Neural progenitor cell (in vitro differentiated cells): ENCODE results near the gene RETSAT. TPM values are rescaled to one million over a fixed set of nuclear protein-coding genes. Genes with fewer than 3 reads are reported as not detected.

Experiments used
- DNase-seq: peaks from one replicate; pipeline ENCODE4 v3.0.0-alpha.2; 2016; ENCODE audit warnings: low spot score
- H2AFZ ChIP-seq: fragments of 200-600 bp; sonication (generic); replicated peaks from 2 replicates; pipeline ENCODE4 v1.6.1; 2016; ENCODE audit warnings: antibody characterized with exemption
- H3F3A ChIP-seq: fragments of 200-600 bp; sonication (generic); 2 replicates; pipeline ENCODE4 v1.6.1; 2016; ENCODE audit warnings: antibody characterized with exemption, low read depth
- H3K27ac ChIP-seq: fragments of 200-600 bp; sonication (generic); 2 replicates; pipeline ENCODE4 v1.5.1; 2016; ENCODE audit warnings: mild to moderate bottlenecking
- H3K27me3 ChIP-seq: fragments of 200-600 bp; sonication (generic); 2 replicates; pipeline ENCODE4 v1.6.1; 2016; ENCODE audit warnings: mild to moderate bottlenecking, moderate library complexity
- H3K36me3 ChIP-seq: fragments of 200-600 bp; sonication (generic); 2 replicates; pipeline ENCODE4 v1.5.1; 2016
- H3K4me1 ChIP-seq: fragments of 200-600 bp; sonication (generic); 2 replicates; pipeline ENCODE4 v1.6.1; 2016; ENCODE audit warnings: mixed run types
- H3K4me2 ChIP-seq: fragments of 200-600 bp; sonication (generic); 2 replicates; pipeline ENCODE4 v1.6.1; 2016
- H3K4me3 ChIP-seq: fragments of 200-600 bp; sonication (generic); 2 replicates; pipeline ENCODE4 v1.5.1; 2016
- H3K79me2 ChIP-seq: fragments of 200-600 bp; sonication (generic); 2 replicates; pipeline ENCODE4 v1.6.1; 2016; ENCODE audit warnings: low read depth
- H3K9ac ChIP-seq: fragments of 200-600 bp; sonication (generic); 2 replicates; pipeline ENCODE4 v1.6.1; 2016
- H3K9me3 ChIP-seq: fragments of 200-600 bp; sonication (generic); 2 replicates; pipeline ENCODE4 v1.5.1; 2016; ENCODE audit warnings: low read depth
- H4K20me1 ChIP-seq: fragments of 200-600 bp; sonication (generic); 2 replicates; pipeline ENCODE4 v1.6.1; 2016; ENCODE audit warnings: low read depth
- H3K27ac Mint-ChIP-seq: 3 replicates; pipeline ENCODE4 v1.8.0; 2021; ENCODE audit warnings: mixed read lengths
- H3K27me3 Mint-ChIP-seq: 2 replicates; pipeline ENCODE4 v1.8.0; 2022; ENCODE audit warnings: low read depth, mild to moderate bottlenecking, inconsistent platforms, moderate library complexity, mixed read lengths; ENCODE audit not compliant: insufficient read depth
- H3K36me3 Mint-ChIP-seq: 3 replicates; pipeline ENCODE4 v1.8.0; 2021; ENCODE audit warnings: mixed read lengths
- H3K4me1 Mint-ChIP-seq: 3 replicates; pipeline ENCODE4 v1.8.0; 2021; ENCODE audit warnings: mixed read lengths
- H3K4me3 Mint-ChIP-seq: 3 replicates; pipeline ENCODE4 v1.8.0; 2021; ENCODE audit warnings: mild to moderate bottlenecking, moderate library complexity, mixed read lengths
- H3K9me3 Mint-ChIP-seq: 3 replicates; pipeline ENCODE4 v1.8.0; 2020; ENCODE audit warnings: mixed read lengths
- EZH2 ChIP-seq: fragments of 200-600 bp; sonication (generic); IDR thresholded peaks from 2 replicates; pipeline ENCODE4 v1.6.1; 2017; ENCODE audit warnings: antibody characterized with exemption, mild to moderate bottlenecking, moderate library complexity
- EZH2phosphoT487 ChIP-seq: fragments of 200-600 bp; sonication (generic); IDR thresholded peaks from 2 replicates; pipeline ENCODE4 v1.6.1; 2017; ENCODE audit warnings: antibody characterized with exemption
- total RNA-seq: library from RNA; depleted of rRNA; stranded (reverse); fragments of >200 nt; gene quantifications from 2 replicates; pipeline ENCODE4 v1.2.3, GENCODE V29; 2015; ENCODE audit warnings: low replicate concordance
- TF ChIP-seq, protein P1 (sequence below): fragments of 200-600 bp; sonication (generic); IDR thresholded peaks from 2 replicates; pipeline ENCODE4 v1.5.1; 2017; ENCODE audit warnings: antibody characterized with exemption, mild to moderate bottlenecking

Gene RETSAT
- total RNA-seq, 1 donor from 2014 or later: 13.3 TPM

DNA sequence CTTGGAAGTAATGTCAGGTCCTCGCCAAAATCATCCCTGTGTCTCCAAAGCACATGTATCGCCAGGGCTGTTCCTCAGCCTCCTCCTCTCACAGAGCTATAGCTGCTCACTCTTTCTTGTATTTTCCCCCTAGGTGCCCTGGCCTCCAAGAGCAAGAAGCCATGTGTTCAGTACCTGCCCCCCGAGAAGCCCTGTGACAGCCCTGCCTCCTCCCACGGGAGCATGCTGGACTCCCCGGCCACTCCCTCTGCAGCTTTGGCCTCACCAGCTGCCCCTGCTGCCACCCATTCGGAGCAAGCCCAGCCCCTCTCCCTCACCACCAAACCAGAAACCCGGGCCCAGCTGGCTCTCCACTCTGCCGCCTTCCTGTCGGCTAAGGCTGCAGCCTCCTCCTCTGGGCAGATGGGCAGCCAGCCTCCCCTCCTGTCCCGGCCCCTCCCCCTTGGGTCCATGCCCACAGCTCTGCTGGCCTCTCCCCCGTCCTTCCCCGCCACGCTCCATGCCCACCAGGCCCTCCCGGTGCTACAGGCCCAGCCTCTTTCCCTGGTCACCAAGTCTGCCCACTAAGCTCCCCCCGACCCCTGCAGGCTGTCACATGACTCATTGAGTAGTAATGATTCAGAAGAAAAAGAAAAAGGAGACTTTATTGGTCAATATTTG, 45.3 kb downstream of the RETSAT start:
- no peak overlapping the region for H3K9ac ChIP-seq
- peaks cover 4% of the 10 kb centered on the region for H3K27me3 Mint-ChIP-seq
- H3K79me2 ChIP-seq: no peaks in the 10 kb centered on the region
- H3K4me1 ChIP-seq: no peaks in the 10 kb centered on the region
- no peak for DNase-seq
- H3K27ac ChIP-seq: peak overlapping the region; percentile 38
- H3K9me3 ChIP-seq: no peaks in the 10 kb centered on the region
- no peak overlapping the region for H3K4me3 Mint-ChIP-seq
- no peaks in the 10 kb centered on the region for H3K9me3 Mint-ChIP-seq
- H3K27me3 ChIP-seq: no peaks in the 10 kb centered on the region
- H2AFZ ChIP-seq: no peak overlapping the region
- no peak overlapping the region for H3K4me3 ChIP-seq
- H3K36me3 Mint-ChIP-seq: peaks cover 16% of the 10 kb centered on the region
- TF ChIP-seq EZH2: no peak
- TF ChIP-seq EZH2phosphoT487: no peak
- TF ChIP-seq, protein P1, sequence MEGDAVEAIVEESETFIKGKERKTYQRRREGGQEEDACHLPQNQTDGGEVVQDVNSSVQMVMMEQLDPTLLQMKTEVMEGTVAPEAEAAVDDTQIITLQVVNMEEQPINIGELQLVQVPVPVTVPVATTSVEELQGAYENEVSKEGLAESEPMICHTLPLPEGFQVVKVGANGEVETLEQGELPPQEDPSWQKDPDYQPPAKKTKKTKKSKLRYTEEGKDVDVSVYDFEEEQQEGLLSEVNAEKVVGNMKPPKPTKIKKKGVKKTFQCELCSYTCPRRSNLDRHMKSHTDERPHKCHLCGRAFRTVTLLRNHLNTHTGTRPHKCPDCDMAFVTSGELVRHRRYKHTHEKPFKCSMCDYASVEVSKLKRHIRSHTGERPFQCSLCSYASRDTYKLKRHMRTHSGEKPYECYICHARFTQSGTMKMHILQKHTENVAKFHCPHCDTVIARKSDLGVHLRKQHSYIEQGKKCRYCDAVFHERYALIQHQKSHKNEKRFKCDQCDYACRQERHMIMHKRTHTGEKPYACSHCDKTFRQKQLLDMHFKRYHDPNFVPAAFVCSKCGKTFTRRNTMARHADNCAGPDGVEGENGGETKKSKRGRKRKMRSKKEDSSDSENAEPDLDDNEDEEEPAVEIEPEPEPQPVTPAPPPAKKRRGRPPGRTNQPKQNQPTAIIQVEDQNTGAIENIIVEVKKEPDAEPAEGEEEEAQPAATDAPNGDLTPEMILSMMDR: no peak
- H3K36me3 ChIP-seq: no peaks in the 10 kb centered on the region
- no peaks in the 10 kb centered on the region for H3F3A ChIP-seq
- H3K4me2 ChIP-seq: no peak overlapping the region
- H3K27ac Mint-ChIP-seq: peak overlapping the region; percentile 76
- H3K4me1 Mint-ChIP-seq: peaks cover 4% of the 10 kb centered on the region
- no peaks in the 10 kb centered on the region for H4K20me1 ChIP-seq

DNA sequence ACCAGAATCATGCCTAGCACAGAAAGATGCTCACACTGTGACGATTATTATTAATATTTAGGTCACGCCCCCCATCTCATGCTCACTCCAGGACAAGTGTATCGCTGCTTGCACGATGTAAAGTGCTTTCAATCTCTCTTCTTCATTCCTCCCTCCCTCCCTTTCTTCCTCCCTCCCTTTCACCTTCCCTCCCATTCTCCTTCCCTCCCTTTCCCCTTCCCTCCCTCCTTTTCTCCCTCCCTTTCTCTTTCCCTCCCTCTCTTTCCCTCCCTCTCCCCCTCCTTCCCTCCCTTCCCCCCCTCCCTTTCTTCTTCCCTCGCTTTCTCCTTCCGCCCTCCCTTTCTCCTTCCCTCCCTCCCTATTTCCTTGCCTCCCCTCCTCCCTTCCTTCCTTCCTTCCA, 46.1 kb downstream of the RETSAT start:
- H3K27ac Mint-ChIP-seq: no peak overlapping the region
- Histone ChIP-seq H3K79me2 (no peaks in the 10 kb centered on the region), H3K9me3 (no peaks in the 10 kb centered on the region), H3K27ac (peak overlapping the region; percentile 13), H3K9ac (no peak overlapping the region), H3K4me3 (no peak overlapping the region), H3K4me2 (no peak overlapping the region), H2AFZ (no peak overlapping the region), H3K4me1 (no peaks in the 10 kb centered on the region), H4K20me1 (no peaks in the 10 kb centered on the region), H3K36me3 (no peaks in the 10 kb centered on the region), H3K27me3 (no peaks in the 10 kb centered on the region), H3F3A (no peaks in the 10 kb centered on the region)
- TF ChIP-seq, protein P1: no peak
- TF ChIP-seq EZH2: no peak
- no peak for TF ChIP-seq EZH2phosphoT487
- H3K9me3 Mint-ChIP-seq: no peaks in the 10 kb centered on the region
- H3K27me3 Mint-ChIP-seq: peaks cover 4% of the 10 kb centered on the region
- H3K4me1 Mint-ChIP-seq: peaks cover 2% of the 10 kb centered on the region
- DNase-seq: no peak
- H3K4me3 Mint-ChIP-seq: no peak overlapping the region
- peaks cover 19% of the 10 kb centered on the region for H3K36me3 Mint-ChIP-seq

DNA sequence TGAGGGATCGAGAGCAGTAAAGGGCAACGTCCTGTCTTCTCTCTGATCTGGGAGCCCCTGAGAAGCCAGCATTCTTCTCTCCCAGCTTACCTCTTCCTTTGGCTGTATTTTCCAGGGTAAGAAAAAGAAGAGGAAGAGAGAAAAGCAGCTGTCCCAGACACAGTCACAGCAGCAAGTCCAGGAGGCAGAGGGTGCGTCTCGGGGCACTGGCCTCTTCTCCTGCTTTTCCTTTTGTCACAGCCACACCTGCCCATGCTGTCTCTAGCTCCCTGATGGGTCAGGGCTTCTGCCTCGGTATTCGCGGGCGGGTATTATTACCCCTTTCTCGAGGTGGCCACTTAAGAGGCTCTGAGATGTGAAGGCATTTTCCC, 46.8 kb downstream of the RETSAT start:
- no peak for DNase-seq
- H3K4me1 ChIP-seq: no peaks in the 10 kb centered on the region
- Mint-ChIP-seq H3K27me3 (peaks cover 4% of the 10 kb centered on the region), H3K9me3 (no peaks in the 10 kb centered on the region), H3K27ac (no peak overlapping the region), H3K4me1 (peaks cover 2% of the 10 kb centered on the region), H3K4me3 (no peak overlapping the region), H3K36me3 (peaks cover 20% of the 10 kb centered on the region)
- no peaks in the 10 kb centered on the region for H4K20me1 ChIP-seq
- no peaks in the 10 kb centered on the region for H3K9me3 ChIP-seq
- TF ChIP-seq EZH2 (no peak), EZH2phosphoT487 (no peak)
- TF ChIP-seq, protein P1: no peak
- peak overlapping the region; percentile 53 for H3K27ac ChIP-seq
- no peaks in the 10 kb centered on the region for H3K79me2 ChIP-seq
- H3K9ac ChIP-seq: no peak overlapping the region
- no peak overlapping the region for H3K4me3 ChIP-seq
- no peak overlapping the region for H3K4me2 ChIP-seq
- no peaks in the 10 kb centered on the region for H3F3A ChIP-seq
- no peak overlapping the region for H2AFZ ChIP-seq
- no peaks in the 10 kb centered on the region for H3K36me3 ChIP-seq
- no peaks in the 10 kb centered on the region for H3K27me3 ChIP-seq
